Parathyroid adenoma (tissue), 2 donors: ENCODE results near the gene ADORA1.

Source experiments
- H2AFZ ChIP-seq: fragments of 300-600 bp; sonication (generic); one replicate; pipeline ENCODE4 v1.7.0; 2017; ENCODE audit warnings: antibody characterized with exemption, mild to moderate bottlenecking
- H3K27ac ChIP-seq: fragments of 300-600 bp; sonication (generic); one replicate; pipeline ENCODE4 v1.7.0; 2017
- H3K27me3 ChIP-seq: fragments of 300-600 bp; sonication (generic); one replicate; pipeline ENCODE4 v1.7.0; 2017; ENCODE audit warnings: low read length; ENCODE audit not compliant: control insufficient read depth, insufficient read depth
- H3K36me3 ChIP-seq: fragments of 300-600 bp; sonication (generic); one replicate; pipeline ENCODE4 v1.7.0; 2017; ENCODE audit warnings: low read length; ENCODE audit not compliant: control insufficient read depth, insufficient read depth
- H3K4me1 ChIP-seq: fragments of 300-600 bp; sonication (generic); one replicate; pipeline ENCODE4 v1.7.0; 2017; ENCODE audit warnings: control low read depth
- H3K4me2 ChIP-seq: fragments of 300-600 bp; sonication (generic); one replicate; pipeline ENCODE4 v1.7.0; 2017; ENCODE audit warnings: low read length
- H3K4me3 ChIP-seq: fragments of 300-600 bp; sonication (generic); one replicate; pipeline ENCODE4 v1.7.0; 2017; ENCODE audit warnings: low read depth, low read length
- H3K79me2 ChIP-seq: fragments of 300-600 bp; sonication (generic); one replicate; pipeline ENCODE4 v1.7.0; 2017; ENCODE audit warnings: control low read depth
- H3K9ac ChIP-seq: fragments of 300-600 bp; sonication (generic); one replicate; pipeline ENCODE4 v1.7.0; 2017; ENCODE audit warnings: mild to moderate bottlenecking
- H3K9me3 ChIP-seq: fragments of 300-600 bp; sonication (generic); one replicate; pipeline ENCODE4 v1.7.0; 2017; ENCODE audit warnings: low read length; ENCODE audit not compliant: control insufficient read depth
- CTCF ChIP-seq: fragments of 300-600 bp; sonication (generic); IDR thresholded peaks from one replicate; pipeline ENCODE4 v1.7.0; 2017; ENCODE audit warnings: antibody characterized with exemption, mild to moderate bottlenecking
- donor health status: primary hyperparathyroidism.

The ADORA1 gene

GRCh38 chr1:203091761-203092330 lies 35.7 kb upstream of the ADORA1 start:
- Histone ChIP-seq H3K9me3 (no peaks in the 10 kb centered on the region), H3K79me2 (no peaks in the 10 kb centered on the region), H2AFZ (no peak overlapping the region), H3K27me3 (no peaks in the 10 kb centered on the region), H3K27ac (no peak overlapping the region), H3K9ac (no peak overlapping the region), H3K4me1 (no peaks in the 10 kb centered on the region), H3K36me3 (no peaks in the 10 kb centered on the region), H3K4me3 (no peak overlapping the region), H3K4me2 (no peak overlapping the region)
- TF ChIP-seq CTCF: no peak

GRCh38 chr1:203093754-203094410 lies 33.6 kb upstream of the ADORA1 start:
- no peak for TF ChIP-seq CTCF
- Histone ChIP-seq H3K4me3 (no peak overlapping the region), H3K27me3 (no peaks in the 10 kb centered on the region), H3K27ac (no peak overlapping the region), H2AFZ (no peak overlapping the region), H3K4me2 (no peak overlapping the region), H3K79me2 (no peaks in the 10 kb centered on the region), H3K9ac (no peak overlapping the region), H3K4me1 (no peaks in the 10 kb centered on the region), H3K9me3 (no peaks in the 10 kb centered on the region), H3K36me3 (no peaks in the 10 kb centered on the region)

GRCh38 chr1:203095061-203095690 lies 32.4 kb upstream of the ADORA1 start:
- Histone ChIP-seq H3K4me1 (no peaks in the 10 kb centered on the region), H3K36me3 (no peaks in the 10 kb centered on the region), H3K79me2 (no peaks in the 10 kb centered on the region), H3K27me3 (no peaks in the 10 kb centered on the region), H3K9ac (no peak overlapping the region), H3K4me3 (no peak overlapping the region), H2AFZ (no peak overlapping the region), H3K27ac (no peak overlapping the region), H3K4me2 (no peak overlapping the region), H3K9me3 (no peaks in the 10 kb centered on the region)
- no peak for TF ChIP-seq CTCF

GRCh38 chr1:203096566-203096965 lies 31.0 kb upstream of the ADORA1 start:
- TF ChIP-seq CTCF: no peak
- Histone ChIP-seq H3K79me2 (no peaks in the 10 kb centered on the region), H3K9me3 (no peaks in the 10 kb centered on the region), H3K4me1 (no peaks in the 10 kb centered on the region), H3K9ac (no peak overlapping the region), H3K4me2 (no peak overlapping the region), H3K27me3 (no peaks in the 10 kb centered on the region), H3K27ac (no peak overlapping the region), H3K36me3 (no peaks in the 10 kb centered on the region), H2AFZ (no peak overlapping the region), H3K4me3 (no peak overlapping the region)
